GM21786 (cell line): ENCODE data around the gene GLMP.

Experiments
- ATAC-seq: cut with Tn5 transposase; IDR thresholded peaks from one replicate; pipeline ENCODE4 v1.9.1; 2021; ENCODE audit not compliant: unreplicated experiment

The GLMP gene

GRCh38 chr1:156286061-156286460 is 9.4 kb downstream of the GLMP start:
- ATAC-seq = no peak

- ATAC-seq = no peak
Measured at GRCh38 chr1:156285437-156285836, 10.0 kb downstream of the GLMP start.

DNA sequence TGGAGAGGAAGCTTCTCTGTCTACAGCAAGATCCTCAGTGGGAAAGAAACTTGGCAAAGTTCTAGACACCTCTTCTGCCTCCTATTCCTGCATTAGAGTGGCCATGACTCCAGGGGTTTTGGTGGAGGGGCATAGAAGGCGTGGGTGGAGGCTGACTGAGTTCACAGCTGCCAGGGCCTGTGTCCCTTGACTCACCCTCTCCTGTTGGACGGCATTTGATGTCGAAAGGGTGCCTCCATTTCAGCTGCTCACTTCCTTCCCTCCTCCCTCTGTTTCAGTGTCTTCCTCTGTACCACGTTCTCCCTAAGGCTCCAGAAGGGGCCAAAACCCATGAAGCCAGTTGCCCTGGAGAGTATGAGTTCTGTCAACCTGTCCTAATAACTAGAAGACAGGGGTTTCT is 10.7 kb downstream of the GLMP start:
- ATAC-seq = no peak

- no peak for ATAC-seq
Measured at GRCh38 chr1:156284112-156284511, 11.4 kb downstream of the GLMP start, which contains the start of gene TMEM79. TSS of gene TMEM79 (plus strand) at chr1:156284325. CDS start at chr1:156285227, 902 bp downstream.

DNA sequence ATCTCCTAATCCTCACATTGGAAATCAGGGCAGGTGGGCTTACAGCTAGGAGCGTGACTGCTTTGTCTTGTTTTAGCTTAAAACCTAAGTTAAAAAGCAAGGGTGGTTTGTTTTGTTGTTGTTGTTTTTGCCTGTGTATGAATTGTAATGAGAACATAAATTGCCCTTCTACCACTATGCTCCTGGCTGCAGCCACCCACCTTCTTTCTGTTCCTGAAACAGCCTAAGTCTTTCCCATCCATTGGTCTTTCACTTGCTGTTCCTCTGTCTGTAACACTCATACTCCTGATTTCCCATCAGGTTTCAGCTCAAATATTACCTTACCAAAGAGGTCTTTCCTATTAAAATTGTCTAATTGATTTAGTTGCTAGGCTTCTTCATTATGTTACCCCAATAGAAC is 12.0 kb downstream of the GLMP start:
- ATAC-seq = no peak

- ATAC-seq = peak; percentile 74
Measured at GRCh38 chr1:156282479-156283222, 12.8 kb downstream of the GLMP start, which contains the start of gene SMG5. TSS of gene SMG5 (minus strand) at chr1:156282825. CDS start at chr1:156282680, 145 bp downstream.

DNA sequence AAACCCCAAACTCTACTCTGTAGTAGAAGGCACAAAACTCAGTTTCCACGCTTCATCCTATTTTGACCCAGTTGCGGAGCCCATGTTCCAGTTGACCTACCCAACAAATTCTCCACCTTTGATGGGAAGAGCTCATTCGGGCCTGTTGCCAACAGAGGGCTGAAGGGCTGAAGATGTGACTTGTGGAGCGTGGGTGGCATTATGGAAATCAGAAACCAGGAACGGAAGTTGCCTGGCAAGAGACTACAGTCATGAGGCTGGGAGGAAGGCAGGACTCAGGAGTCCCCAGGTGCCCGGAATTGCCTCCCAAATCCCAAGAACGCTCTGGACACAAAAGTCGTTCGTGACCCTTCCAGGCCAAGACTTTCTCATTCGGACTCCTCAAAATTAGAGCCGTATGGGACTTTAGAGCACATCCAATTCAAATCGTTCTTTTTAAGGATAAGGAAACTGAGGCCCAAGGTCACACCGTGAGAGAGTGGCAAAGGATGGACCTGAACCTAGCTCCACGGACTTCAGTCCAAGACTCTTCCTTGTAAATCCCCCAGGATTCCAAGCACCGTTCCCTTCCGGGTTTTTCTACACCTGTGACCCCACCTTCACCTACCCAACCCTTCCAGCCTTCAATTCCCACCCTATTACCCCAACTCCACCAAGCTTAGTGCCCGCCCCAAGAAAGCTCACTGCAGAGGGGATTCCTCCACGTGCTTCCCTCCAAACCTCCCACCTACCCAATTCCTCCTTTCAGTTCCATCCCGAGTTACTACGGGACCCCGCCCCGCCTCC is 13.6 kb downstream of the GLMP start:
- ATAC-seq = peak; percentile 1

- ATAC-seq = peak; percentile 66
Measured at GRCh38 chr1:156281281-156281680, 14.2 kb downstream of the GLMP start.

DNA sequence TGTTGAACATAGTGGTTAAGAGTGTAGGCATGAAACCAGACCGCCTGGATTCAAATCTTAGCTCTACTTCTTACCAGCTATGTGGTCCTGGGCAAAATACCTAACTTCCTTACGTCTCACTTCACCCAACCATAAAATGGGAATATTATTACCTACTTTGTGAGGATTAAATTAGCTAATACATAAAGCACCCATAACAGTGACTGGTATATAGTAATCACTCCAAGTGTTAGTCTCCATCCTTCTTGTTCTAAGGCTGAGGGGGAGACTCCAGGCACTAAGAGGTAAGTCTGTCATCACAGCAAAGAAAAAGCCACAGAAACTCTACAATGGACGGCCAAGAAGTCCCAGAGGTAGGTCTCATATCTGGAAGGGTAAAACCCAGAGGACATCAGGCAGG is 15.6 kb downstream of the GLMP start:
- no peak for ATAC-seq

DNA sequence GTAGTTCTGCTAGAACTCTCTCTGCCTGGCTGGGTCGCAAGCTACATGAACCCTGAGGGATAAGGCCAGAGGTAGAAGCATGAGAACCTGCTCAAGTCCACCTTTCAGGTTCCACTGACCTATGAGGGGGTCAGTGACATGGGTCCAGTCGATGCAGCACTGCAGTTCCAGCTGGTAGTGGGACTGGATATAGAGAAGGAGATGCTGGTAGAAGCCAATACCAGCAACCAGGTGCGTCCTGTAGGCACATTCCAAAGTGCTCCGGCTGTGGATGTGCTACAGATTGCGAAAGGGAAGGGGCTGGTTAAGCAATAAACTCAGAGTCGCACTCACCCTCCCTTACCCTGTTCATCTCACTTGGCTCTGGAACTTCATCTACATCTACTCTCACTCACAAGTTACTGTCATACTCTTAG is 18.5 kb downstream of the GLMP start:
- no peak for ATAC-seq

DNA sequence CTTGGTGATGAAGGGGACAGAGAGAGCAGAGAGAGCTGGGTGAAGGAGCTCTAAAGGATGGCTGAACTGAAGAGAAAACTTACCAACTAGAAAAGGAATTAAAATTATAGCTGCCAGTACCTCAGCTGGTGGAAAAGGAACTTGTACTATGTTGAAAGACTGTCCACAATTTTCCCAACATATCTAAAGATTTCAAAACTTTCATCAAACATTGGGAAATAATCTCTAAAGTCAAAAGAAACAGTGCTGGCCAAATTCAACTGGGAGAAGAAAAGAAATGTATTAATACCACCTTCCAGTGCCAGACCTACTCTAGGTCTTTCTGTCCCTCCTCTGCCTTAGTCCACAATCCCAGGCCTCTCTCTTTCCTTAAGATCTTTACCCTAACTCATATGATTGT is 18.9 kb downstream of the GLMP start:
- no peak for ATAC-seq

DNA sequence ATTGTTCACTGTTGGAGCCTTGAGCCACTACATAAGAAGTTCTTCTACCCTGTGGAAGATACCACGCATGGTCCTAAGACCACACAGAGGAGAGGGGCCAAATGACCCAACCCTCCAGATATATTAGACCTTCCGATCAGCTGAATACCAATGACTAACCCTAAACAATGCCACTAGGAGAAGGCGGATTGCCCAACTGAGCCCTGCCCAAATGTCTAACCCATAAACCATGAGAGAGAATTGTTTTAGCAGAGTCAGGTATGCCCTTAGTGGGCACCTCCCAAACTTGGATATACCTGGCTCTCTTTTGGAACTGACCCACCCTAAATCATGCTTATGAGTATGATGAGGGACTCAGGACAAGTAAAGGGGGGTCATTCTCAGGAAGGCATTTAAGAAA is 25.2 kb downstream of the GLMP start:
- ATAC-seq = no peak

DNA sequence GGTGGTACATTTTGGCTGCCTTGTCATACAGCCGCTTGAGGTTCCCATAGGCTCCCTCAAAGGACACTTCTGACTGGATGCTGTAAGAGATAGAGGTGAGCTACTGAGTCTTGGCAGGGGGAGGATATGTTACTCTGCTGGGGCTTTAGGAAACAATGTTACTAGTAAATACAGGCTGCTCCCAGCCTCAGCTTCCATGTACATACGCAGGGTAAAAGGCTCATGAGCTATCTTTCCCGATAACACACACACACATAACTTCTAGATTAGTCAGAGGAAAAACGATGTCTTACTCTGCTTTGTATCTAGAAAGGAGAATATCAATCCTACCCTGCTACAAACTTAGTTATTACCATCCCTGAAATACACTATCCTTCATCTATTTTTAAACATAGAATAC is 27.1 kb downstream of the GLMP start:
- ATAC-seq = no peak

DNA sequence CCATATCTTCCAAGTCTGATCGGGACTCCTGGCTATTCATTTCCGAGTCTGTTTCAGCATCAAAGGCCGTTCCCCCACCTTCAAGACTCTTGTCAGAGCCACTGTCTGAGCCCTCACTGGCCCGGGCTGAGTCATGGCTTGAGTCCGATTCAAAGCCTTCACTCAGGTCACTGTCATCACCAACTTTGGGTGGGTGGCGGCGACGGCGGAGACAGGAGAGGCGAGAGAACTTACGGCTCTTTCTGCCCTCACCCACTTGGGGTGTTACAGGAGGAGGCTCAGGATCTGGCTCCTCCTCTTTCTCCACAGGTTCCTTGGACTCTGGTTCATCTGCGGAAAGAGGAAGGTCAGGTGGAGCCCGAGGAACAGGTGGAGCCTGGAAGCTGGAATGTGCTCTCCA is 29.4 kb downstream of the GLMP start:
- no peak for ATAC-seq

- ATAC-seq = no peak
Measured at GRCh38 chr1:156263288-156263655, 32.2 kb downstream of the GLMP start.

DNA sequence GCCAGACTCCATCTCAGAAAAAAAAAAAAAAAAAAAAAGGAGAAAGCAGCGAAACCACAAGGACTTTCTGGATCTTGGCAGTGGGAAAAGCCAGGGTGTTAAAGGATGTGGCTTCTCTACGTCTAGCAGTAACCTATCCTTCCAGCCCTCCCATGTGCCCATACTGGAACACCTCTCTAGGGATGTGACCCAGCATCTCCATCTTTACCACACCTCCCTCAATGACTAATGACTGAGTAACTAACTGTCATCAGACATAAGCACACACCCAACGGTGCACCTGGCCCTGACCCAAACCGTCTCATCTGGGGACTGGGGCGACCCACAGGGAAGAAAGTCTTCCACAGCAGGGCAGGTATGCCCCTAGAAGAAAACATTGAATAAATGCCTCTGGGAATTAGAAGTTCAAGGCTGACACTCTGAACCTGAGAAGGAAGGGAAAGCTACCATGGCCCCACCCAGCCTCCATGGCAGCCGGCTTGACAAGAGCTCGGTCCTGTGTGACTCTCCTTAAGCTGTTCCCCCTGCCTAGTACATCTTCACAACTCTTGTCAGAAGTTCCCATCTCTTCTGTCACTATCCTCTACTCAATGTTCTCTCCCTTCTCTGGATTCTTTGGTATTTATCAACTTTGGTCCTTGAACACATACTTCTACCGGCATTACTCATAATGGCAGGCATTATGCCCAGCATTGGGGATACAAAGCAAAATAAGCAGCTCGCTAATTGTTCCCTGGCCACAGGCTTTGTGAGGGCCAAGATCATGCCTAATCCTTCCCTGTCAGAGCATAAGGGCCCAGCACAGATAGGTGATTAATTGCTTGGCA is 32.8 kb downstream of the GLMP start:
- ATAC-seq = no peak

GRCh38 chr1:156260896-156261295 is 34.6 kb downstream of the GLMP start:
- no peak for ATAC-seq

DNA sequence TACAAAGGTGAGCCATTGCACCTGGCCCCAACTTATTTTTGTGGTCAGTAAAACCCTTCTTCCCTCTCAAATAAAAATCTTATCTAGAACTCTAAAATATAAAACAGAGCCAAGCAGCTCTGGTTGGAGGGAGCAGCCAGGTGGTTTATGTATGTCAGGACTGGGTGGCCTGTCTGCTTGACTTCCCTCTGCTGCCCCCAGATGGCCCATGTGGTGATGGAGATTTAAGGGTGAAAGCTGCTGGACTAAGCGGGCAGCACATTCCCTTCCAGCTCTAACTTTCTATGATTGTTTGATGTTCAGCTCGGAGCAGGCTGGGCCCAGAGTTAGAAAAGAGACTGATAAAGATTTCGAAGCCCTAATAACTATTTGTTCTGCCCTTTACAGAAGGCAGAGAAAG is 35.7 kb downstream of the GLMP start:
- ATAC-seq = no peak

- ATAC-seq = no peak
Measured at GRCh38 chr1:156258859-156259258, 36.6 kb downstream of the GLMP start.

DNA sequence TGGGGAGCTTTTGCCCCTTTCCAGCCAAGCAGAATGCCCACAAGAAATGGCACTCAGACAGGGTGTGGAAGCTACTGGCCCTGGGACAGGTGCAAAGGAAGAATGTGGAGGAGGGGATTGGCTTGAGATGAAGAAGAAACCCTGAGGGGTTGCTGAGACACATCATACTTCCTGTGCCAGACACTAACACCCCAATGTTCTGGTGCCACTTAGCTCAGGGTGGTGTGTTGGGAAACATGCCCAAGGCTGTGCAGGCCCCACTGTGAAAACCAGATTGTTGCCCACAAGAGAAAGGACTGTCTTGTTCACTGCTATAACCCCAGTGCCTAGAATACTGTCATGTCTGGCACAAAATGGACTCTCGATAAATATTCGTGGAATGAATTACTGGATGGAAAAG is 37.8 kb downstream of the GLMP start:
- no peak for ATAC-seq

- ATAC-seq = no peak
Measured at GRCh38 chr1:156253634-156254033, 41.8 kb downstream of the GLMP start.
